NAMALWA (cell line): Measurements from ENCODE around the gene RAD23A.
"Not testable (repeated sequence)": the region's sequence is repeated elsewhere in the genome, so short reads cannot be mapped to it uniquely, and the experiment has no call there.

Source experiments
- DNase-seq: peaks from one replicate; pipeline ENCODE4 v3.0.0-alpha.2; 2015; ENCODE audit warnings: low spot score

Gene RAD23A

DNA sequence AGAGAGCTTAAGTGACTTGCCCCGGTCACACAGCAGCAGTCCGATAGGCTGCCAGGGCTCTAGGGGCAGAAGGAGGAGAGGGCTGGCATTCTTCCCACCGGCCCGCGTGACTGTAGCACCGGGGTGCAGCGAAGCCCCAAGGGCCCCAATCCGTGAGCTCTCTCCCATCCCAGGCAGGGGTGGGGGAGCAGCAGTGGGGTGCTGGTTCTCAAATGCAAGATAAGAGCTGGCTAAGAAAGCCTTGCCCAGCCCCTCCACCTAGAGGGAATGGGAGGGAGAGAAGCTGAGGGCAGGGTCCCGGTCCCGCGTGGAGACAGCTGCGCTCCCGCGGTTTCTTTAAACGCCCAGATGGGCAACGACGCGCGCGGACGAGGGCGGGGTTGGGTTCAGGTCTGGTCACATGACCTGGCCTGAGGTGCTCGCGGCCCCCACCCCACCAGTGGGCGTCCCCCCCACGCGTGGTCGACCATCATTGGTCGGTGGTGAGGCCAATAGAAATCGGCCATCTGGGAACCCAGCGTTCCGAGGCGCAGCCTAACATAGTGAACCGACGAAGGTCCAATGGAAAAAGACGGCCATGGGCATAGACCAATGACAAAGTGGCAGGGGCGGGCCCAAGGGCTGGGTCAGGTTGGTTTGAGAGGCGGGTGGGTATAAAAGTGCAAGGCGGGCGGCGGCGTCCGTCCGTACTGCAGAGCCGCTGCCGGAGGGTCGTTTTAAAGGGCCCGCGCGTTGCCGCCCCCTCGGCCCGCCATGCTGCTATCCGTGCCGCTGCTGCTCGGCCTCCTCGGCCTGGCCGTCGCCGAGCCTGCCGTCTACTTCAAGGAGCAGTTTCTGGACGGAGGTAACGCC is 7.5 kb upstream of the RAD23A start, which contains the start of gene CALR:
CALR (plus strand) TSS at position 683 of the 852 bp plus-strand sequence; CDS start at position 754, 71 bp downstream.
- peak; percentile 99 for DNase-seq

DNA sequence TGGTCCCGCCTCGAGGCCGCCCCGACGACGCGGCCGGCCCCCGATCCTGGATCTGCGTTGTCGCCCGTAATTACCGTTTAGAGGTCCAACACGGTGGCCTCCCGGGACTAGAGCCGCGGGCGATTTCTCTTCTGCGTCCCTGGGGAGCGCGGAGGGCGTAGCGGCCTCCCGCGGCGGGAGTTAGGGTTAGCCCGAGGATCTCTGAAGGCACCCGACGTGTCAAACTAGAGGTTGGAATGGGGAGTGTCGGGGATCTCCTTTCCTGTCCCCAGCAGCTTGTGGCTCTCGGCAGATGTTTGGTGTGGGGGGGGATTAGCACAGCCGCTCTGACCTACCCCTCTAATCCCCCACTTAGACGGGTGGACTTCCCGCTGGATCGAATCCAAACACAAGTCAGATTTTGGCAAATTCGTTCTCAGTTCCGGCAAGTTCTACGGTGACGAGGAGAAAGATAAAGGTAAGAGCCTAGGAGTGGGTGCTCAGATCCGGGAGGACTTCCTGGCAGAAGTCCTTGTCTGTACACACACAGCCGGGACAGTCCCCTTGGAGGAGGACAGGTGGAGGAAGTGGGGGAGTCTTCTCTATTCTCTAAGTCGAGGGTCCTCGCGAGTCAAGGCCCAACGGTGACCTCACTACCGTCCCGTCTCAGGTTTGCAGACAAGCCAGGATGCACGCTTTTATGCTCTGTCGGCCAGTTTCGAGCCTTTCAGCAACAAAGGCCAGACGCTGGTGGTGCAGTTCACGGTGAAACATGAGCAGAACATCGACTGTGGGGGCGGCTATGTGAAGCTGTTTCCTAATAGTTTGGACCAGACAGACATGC is 6.7 kb upstream of the RAD23A start:
- DNase-seq: peak; percentile 67

- DNase-seq: no peak
These were observed 5.7 kb upstream of the RAD23A start for GRCh38 chr19:12939975-12940423.

- no peak for DNase-seq
These were observed 4.8 kb upstream of the RAD23A start for GRCh38 chr19:12940897-12941296.

DNA sequence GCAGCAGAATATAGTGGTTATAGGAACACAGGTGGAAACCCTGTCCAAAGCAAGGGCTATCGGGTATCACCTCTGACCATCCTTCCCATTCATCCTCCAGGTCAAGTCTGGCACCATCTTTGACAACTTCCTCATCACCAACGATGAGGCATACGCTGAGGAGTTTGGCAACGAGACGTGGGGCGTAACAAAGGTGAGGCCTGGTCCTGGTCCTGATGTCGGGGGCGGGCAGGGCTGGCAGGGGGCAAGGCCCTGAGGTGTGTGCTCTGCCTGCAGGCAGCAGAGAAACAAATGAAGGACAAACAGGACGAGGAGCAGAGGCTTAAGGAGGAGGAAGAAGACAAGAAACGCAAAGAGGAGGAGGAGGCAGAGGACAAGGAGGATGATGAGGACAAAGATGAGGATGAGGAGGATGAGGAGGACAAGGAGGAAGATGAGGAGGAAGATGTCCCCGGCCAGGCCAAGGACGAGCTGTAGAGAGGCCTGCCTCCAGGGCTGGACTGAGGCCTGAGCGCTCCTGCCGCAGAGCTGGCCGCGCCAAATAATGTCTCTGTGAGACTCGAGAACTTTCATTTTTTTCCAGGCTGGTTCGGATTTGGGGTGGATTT is 2.1 kb upstream of the RAD23A start:
- no peak for DNase-seq

- no peak for DNase-seq
These were observed 1.5 kb upstream of the RAD23A start for GRCh38 chr19:12944104-12944674.

DNA sequence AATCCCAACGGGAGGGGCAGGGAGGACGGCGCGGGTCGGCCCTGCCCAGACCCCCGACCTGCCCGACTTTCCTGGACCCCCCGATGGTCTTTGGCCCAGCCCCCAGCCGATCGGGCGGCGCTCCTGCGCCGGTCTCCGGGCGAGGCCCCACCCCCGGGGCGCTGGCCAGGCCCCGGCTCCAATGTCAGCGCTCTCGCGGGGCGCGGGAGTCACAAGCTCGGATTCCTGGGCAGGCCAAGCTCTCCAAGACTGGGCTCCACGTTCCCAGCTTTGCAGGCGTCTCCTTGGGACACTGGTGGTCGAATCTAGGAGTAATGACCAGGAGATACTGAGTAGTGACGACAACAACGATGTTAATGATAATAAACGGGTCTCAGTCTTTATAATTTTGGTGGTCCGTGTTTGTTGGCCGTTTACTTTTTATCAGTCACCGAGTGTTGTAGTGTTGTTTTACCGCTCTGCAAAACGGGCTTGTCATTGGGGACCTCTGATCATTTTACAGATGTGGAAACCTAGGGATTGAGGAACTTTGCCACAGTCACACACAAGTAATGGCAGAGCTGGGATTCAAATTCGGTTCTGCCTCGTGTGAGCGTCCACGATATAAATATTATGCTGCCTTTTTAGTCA is 545 bp downstream of the RAD23A start:
- DNase-seq: peak; percentile 81

- DNase-seq: no peak
These were observed 1.3 kb downstream of the RAD23A start for GRCh38 chr19:12946731-12947496.

- no peak for DNase-seq
These were observed 2.3 kb downstream of the RAD23A start for GRCh38 chr19:12947702-12948611.

- no peak for DNase-seq
These were observed 3.1 kb downstream of the RAD23A start for GRCh38 chr19:12948612-12949362.

GRCh38 chr19:12949363-12950283 is 4.0 kb downstream of the RAD23A start:
- no peak for DNase-seq

DNA sequence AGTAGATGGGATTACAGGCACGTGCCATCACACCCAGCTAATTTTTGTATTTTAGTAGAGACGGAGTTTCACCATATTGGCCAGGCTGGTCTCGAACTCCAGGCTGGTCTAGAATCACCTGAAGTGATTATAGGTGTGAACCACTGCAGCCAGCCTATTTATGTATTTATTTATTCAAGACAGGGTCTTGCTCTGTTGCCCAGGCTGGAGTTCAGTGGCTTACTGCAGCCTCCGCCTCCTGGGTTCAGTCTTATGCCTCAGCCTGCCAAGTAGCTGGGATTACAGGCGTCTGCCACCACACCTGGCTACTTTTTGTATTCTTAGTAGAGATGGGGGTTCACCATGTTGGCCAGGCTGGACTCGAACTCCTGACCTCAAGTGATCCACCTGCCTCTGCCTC is 6.4 kb downstream of the RAD23A start:
- DNase-seq: not testable (repeated sequence)

- DNase-seq: no peak
These were observed 7.0 kb downstream of the RAD23A start for GRCh38 chr19:12952488-12953137.

- no peak for DNase-seq
These were observed 7.6 kb downstream of the RAD23A start for GRCh38 chr19:12953138-12953798.

DNA sequence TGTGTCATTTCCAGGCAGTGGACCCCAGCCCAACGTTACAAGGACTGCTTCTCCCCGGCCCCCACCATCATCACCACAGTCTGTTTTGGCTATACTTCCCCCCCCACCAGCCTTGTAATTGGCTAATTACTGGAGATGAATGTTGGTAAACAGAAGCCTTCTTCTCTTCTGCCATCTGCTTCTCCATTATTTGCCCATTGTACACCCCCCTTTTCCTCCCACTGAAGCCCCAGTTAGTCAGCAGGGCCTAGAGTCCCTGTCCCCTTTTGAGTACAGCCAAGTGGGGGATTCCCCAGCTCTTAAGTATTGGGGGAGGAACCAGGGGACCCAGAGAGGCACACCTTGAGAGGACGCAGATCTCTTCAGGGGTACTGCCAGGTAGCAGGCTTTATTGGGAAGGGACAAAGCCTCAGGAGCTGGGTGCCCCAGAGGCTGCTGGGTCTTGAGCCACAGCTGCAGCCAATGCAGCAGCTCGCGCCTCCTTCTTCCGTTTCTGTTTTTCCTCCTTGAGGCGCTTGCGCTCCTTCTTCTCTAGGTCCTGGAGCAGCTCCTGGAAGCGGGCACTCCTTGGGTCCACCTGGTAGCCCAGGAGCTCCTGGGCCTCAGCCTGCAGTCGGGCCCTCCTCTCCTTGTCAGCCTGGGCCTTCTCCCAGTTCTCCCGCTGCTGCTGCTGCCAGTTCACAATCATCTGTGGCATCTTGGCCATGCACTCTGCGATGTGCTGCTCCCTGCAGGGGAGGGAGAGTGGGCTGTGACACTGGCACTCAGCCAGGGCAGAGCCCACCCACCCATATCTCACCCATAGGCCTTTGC is 8.3 kb downstream of the RAD23A start:
- no peak for DNase-seq

DNA sequence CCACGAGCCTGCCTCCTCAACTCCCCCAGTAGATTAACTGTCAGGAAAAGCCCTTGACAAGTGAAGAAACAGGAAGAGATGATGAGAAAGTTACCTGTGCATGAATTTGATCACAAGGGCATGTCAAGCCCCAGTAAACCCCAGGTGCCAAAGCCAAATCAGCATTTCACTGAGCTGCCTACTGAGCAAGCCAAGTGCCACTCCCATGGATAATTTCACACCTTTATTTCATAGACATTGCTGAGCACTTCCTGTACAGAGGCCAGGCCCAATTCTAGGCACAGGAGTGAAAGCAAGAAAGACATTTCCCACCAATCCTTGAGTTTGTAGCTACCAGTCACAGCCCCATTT is 8.9 kb downstream of the RAD23A start:
- DNase-seq: no peak
